ENCODE results near the gene BICC1.

BICC1 gene

GRCh38 chr10:58838561-58839208 lies 326.0 kb downstream of the BICC1 start:
- Histone ChIP-seq H3K27me3 (no peaks in the 10 kb centered on the region), H3K9me3 (no peaks in the 10 kb centered on the region), H3K4me3 (ENCODE audit: low read depth, low read length) (no peak overlapping the region), H3K36me3 (no peaks in the 10 kb centered on the region), H3K4me1 (no peaks in the 10 kb centered on the region)
- TF ChIP-seq CTCF (IDR thresholded peaks at IDR 0.05; ENCODE audit: low read depth, low read length), result no peak
- DNase-seq, result no peak

GRCh38 chr10:58839771-58840170 lies 327.1 kb downstream of the BICC1 start:
- no peaks in the 10 kb centered on the region for H3K36me3 ChIP-seq
- H3K4me3 ChIP-seq (ENCODE audit: low read depth, low read length), result no peak overlapping the region
- DNase-seq, result no peak
- H3K27me3 ChIP-seq, result no peaks in the 10 kb centered on the region
- no peaks in the 10 kb centered on the region for H3K9me3 ChIP-seq
- no peaks in the 10 kb centered on the region for H3K4me1 ChIP-seq
- TF ChIP-seq CTCF (IDR thresholded peaks at IDR 0.05; ENCODE audit: low read depth, low read length), result no peak

- no peak for DNase-seq
- Histone ChIP-seq H3K4me3 (ENCODE audit: low read depth, low read length) (no peak overlapping the region), H3K27me3 (no peaks in the 10 kb centered on the region), H3K9me3 (no peaks in the 10 kb centered on the region), H3K4me1 (no peaks in the 10 kb centered on the region), H3K36me3 (no peaks in the 10 kb centered on the region)
- no peak for TF ChIP-seq CTCF (IDR thresholded peaks at IDR 0.05; ENCODE audit: low read depth, low read length)
These were observed 328.3 kb downstream of the BICC1 start for GRCh38 chr10:58840840-58841435.

GRCh38 chr10:58842860-58843376 lies 330.2 kb downstream of the BICC1 start:
- Histone ChIP-seq H3K36me3 (no peaks in the 10 kb centered on the region), H3K9me3 (no peaks in the 10 kb centered on the region), H3K27me3 (no peaks in the 10 kb centered on the region), H3K4me1 (no peaks in the 10 kb centered on the region), H3K4me3 (ENCODE audit: low read depth, low read length) (no peak overlapping the region)
- DNase-seq, result no peak
- TF ChIP-seq CTCF (IDR thresholded peaks at IDR 0.05; ENCODE audit: low read depth, low read length), result no peak

GRCh38 chr10:58843760-58844159 lies 331.1 kb downstream of the BICC1 start:
- H3K4me3 ChIP-seq (ENCODE audit: low read depth, low read length), result no peak overlapping the region

More at GRCh38 chr10:58843760-58844159, 331.1 kb downstream of the BICC1 start:
- Histone ChIP-seq H3K27me3 (no peaks in the 10 kb centered on the region), H3K36me3 (no peaks in the 10 kb centered on the region), H3K4me1 (no peaks in the 10 kb centered on the region), H3K9me3 (no peaks in the 10 kb centered on the region)
- no peak for TF ChIP-seq CTCF (IDR thresholded peaks at IDR 0.05; ENCODE audit: low read depth, low read length)
- DNase-seq, result no peak
